NCI-H146 (cell line): Measurements from ENCODE around the gene RBKS.
"Not testable (repeated sequence)": the region's sequence is repeated elsewhere in the genome, so short reads cannot be mapped to it uniquely, and the experiment has no call there.

ENCODE experiments used
- DNase-seq: peaks from one replicate; lab custom pipeline; 2025; lab: John Stamatoyannopoulos, UW

Gene RBKS

DNA sequence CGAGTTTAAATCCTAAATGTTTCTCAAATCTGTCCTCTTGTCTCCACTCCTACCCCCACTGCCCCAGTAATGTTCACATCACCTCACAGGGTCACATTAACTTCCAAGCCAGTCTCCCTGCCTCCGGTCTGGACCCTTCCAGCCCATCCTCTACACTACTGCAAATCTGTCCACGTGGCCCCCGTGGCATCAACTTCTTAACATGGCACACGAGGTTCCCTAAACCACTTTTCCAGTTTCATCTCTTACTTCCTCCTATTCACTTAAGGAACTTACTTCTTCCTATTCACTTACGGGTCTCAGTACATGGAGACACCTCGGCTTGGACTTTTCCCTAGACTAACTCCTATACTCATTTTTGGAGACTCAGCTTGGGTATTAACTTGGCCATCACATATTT lies 91.7 kb downstream of the RBKS start:
- no peak for DNase-seq

DNA sequence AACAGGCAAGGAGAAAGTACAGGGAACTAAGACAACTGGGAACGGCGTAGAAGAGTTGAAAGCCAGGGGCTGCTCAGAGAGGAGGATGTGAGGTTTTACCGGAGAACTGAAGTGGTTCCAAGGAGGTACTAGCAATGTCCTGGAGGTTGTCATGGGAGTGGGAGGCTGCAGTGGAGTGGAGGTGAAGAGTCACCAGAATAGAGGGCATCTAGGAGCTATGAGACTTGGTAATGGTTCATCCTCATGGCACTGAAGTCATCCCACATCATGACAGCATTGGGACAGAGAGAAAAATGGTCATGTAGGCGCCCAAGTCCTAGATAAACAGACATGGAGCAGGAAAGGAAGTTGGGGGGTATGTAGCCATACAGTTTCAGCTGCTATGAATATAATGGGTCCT lies 92.3 kb downstream of the RBKS start:
- no peak for DNase-seq

DNA sequence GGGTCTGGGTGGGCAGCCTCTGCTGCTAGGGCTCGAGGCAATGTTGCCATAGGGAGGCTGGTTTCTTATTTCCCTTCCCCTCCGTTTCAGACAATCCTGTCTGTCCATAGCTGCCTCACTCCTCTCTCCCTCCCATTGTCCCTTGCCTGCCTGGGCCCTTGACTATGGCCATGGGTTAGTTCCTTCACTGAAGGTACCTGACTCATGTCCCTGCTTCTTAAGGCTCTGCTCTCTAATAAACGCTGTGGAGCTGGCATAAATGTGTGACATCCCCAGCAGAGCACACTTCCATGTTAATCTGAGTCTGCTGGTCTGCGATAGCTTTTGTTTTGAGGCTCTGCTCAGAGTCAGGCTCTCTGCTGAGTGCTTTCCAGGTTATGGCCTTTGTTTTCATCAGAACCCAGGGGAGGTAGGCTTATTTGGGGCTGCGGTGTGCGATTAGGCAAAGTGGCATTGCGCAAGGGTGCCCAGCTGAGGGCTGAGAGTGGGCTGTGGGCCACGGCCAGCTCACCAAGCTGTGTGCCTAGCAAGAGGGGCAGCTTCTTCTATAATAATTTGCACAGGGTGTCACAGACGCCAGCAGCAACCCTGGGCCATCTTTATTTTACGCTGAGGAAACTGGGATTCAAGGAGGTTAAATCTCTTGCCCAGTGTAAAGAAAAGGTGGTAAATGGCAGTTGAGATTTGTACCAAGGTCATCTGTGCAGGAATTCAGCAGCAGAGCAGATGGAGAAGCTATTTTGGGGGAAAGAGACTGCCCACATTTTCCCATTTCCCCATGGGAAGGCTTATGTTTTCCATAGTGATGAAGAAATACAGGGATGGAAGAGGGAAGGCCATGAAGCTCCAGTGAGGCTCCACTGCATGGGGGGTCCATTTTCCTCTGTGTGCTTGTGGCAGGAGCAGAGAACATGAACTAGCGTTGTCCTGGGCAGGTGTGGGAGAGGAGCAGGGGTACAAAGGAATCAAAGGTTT lies 93.1 kb downstream of the RBKS start:
- no peak for DNase-seq

DNA sequence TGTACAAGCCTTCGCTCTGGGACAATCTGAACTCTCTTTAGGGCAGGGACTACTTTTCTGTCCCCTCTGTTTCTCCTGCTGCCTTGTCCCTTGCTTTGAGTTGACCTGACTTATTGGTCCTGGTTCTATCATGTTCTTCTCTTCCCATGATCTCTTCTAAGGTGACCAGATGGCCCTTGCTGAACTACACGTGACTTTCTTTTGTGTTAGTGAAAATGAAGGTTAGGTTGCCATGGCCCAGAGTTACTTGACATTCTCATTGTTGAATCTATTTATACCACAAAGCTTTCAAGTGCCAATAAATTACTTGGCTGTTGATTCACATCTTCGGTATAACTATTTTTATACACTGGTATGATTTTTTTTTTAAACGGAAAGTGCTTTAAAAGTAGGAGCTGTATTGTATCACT lies 94.3 kb downstream of the RBKS start:
- DNase-seq = no peak

DNA sequence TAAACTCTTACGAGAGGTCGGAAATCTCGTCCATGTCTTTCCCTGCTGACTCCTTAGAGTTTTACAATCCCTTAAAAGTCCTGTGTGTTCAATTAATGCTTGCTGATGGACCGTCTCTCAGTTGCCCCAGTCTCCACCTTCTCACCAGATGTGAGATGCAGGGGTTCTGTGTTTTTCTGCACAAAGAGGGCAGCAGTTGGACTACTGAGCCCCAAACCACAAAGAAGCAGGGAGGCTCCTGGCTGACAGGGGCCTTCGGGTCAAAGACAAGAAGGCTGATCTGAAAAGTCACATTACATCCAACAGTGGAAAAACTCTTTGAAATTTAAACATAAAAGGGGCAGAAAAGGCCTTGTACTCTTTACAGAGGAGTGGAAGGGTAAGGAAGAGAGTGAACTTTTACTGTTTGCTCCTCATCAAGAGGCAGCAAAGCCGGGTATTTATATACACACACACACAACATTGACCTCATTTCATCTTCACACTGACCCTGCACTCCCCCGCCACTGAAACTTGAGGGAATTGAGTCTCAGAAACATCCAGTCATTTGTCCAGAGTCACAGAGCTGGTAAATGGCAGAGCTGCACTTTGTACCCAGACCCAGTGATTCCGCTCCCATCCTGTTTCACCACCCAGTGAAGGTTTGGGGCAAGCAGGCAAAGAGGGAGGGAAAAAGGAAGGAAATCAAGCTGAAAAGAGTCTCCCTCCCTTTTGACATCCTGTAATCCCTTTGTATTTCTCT lies 94.9 kb downstream of the RBKS start:
- no peak for DNase-seq

DNA sequence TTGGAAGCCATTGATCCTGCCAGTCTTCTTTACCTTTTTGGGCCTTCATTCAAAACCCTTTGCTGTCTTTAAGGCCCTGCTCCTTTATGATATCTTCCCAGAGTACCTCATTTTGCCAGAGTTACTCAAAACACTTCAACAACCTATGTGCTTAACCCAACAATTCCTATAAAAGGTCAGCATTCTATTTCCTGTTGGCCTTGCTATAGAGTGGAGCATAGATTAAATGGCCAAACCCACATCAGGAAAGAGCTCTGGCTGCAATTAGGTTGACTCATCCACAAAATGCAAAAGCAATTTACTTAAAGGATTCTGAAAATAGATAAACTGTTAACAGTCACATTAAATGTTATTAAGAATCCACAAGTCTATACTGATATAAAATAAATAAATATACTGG lies 97.4 kb downstream of the RBKS start:
- no peak for DNase-seq

DNA sequence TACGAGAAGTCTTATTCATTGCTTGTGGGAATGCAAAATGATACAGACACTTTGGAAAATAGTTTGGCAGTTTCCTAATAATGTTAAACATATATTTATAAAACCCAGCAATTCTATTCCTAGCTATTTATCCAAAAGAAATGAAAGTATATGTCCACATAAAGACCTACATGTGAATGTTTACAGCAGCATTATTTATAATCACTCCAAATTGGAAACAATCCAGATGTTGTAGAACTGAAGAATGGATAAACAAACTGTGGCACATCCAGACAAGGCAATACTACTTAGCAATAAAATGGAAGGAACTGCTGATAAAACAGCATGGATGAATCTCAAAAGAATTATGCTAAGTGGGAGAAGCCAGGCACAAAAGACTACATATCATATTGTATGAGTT lies 99.4 kb downstream of the RBKS start:
- no peak for DNase-seq

DNA sequence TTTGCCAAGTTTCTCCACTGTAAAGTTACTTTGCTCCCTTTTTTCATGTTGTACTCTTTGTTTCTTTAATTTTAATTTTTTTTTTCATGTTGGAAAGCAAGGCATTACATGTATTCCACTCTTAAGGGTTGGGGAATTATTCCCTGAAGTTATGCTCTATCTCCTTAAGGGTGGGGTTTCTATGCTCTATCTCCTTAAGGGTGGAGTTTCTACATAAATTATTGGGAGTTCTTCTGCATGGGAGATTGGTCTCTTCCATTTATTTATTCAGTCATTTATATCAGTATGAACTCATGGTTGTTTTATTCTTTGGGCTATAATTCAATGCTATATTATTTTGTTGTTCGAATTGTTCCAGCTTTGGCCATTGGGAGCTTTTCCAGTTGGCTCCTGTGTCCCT lies 107.5 kb downstream of the RBKS start:
- no peak for DNase-seq

DNA sequence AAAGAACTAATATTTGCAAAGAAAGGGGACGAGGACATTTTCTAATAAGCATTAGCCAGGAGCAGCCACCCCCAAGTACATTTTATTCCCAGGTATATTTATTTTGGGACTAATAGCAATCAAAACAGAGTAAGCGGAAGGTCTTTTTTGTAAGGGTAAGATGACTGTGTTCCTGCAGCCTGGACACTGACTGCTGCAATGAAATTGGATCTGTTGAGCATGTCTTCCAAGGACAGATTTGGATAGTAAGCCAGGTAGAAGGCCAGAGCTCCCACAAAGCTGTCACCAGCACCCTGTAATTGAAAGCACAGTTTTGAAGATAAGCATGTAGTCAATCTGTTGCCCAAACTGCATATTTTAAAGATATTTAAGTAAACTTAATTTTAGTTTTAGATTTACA lies 108.7 kb downstream of the RBKS start:
- DNase-seq = no peak

DNA sequence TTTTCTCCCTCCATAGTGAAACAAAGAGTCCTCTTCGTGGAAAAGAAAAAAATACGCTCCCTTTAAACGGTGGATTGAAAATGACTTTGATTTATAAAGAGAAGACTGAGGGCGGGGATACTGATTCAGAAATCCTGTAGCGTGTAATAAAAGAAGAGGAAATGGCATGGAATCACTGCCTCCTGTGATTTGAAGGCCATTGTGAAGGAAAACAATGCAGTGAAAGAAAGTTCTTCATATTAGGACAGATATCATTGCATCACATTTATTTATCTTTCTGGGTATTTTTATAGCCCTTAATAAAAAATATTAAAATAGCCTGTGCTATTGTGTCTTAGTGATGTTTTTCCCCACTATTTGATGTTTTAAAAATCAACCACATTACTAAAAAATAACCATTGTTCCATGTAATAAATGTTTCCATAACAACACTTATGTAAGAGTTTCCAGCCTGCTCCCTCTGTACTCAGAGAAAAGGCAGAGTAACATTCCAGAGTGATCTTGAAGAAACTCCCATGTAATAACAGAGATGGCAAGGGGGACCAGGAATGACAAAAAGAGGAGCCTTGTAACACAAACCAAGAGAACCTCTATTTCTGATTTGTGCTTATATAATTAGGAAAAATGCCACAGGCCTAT lies 110.7 kb downstream of the RBKS start:
- no peak for DNase-seq

DNA sequence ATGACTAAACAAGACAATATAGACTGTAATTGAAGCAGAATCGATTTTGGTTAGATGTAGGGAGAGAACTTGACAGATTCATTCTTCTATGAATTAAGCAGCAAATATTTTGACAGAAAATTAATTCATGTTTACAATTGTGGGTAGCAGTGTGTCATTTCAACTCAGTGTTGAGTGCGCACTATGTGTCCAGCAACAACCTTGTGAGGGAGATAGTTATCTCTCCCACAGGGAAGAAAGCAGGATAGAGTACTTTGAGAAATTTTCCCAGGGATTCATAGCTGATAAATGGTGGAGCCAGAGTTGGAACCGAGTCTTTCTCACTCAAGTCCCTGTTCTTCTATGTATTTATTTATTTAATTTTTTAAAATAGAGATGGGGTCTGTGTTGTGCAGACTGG lies 113.5 kb downstream of the RBKS start:
- DNase-seq = no peak

DNA sequence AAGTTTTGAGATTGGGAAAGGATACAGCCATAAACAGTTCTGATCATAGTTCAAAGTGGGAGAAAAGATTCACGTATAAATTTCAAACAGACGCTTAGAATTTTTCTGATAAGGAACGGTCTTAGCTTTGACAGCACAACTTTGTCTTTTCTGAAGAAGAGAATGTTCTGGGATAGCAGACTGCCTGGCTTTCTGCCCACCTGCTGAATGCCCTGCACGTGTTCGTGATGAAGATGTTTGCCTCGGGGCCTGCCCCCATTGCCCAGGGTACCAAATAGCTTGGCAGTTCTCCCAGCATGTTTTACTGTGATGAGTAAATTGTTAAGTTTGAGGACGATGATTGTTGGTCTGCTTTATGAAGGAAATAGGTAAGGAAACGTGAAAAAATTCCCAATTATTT lies 114.1 kb downstream of the RBKS start:
- DNase-seq = no peak

DNA sequence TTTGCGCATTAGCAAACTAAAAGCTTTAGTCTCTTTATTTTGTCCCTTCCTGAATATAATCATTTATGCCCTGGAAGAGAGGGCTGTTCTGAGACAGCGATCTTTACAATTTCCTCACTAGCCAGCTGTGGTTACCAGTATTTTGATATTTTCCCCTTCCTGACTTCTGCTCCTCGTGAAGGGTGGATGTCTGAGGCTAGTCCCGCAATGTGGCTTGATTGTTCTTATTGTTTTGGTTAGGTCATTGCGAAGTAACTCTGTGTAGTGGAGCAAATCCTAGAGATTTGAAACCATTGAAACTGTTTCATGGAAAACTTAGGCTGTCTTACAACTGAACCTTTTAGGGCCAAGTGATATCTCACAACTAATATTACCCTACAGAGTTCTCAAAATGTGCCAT lies 116.2 kb downstream of the RBKS start:
- no peak for DNase-seq

DNA sequence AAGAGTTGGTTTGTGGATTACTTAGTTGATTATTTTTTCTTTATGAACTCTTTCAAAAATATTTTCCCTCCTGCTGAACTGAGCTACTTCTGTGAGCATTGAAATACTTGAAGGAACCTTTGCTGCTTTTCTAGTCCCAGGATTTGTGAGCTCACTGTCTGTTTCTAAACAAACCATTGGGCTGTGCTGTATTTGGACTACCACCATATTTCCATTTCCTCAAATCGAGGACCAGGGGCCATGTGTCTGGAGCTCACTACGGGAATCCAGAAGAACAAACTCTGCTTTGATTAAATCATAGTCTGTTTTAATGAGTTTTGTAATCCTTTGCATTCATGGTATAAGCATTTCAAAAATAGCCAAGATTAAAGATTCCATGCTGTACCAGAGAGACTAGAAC lies 117.4 kb downstream of the RBKS start:
- no peak for DNase-seq

DNA sequence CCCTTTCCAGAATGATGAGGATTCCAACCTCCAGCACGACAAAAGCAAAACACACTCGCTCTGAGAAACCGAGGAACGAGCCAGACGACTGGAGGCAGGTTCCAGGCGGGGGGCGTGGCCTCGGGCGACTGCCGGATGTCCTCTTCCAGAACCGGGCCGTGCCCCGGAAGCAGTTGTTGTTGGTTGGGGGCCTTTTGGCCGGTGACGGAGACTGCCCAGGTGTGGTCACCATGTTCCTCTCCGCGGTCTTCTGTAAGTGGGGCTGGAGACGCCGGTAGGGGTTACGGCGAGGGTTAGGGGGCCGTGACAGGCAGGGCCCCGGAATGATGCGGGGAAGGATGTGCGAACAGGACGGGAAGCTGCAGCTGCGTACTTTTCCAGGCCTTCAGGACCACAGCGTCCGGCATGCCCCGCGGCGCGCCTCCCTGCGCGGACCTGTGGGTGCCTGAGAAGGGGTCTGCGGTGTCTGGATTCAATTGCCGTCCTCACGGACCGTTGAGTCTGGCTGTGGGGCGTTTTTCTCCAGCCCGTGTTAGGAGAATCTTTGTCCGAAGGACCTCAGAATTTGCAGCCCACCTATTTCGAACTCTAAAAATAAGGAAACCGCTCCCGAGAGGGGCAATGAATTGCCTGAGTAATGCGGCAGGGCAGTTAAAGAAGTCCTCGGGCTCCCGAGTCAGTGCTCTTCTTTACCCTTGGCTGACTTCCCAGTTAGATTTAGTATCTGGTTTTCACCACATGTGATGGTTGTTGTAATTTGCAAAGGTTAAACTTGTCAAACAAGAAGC lies 118.4 kb downstream of the RBKS start, which contains the start of gene MRPL33:
TSS of gene MRPL33 (plus strand) at position 172 of the 788 bp plus-strand sequence. CDS start at position 231, 59 bp downstream.
- DNase-seq = peak; percentile 95

DNA sequence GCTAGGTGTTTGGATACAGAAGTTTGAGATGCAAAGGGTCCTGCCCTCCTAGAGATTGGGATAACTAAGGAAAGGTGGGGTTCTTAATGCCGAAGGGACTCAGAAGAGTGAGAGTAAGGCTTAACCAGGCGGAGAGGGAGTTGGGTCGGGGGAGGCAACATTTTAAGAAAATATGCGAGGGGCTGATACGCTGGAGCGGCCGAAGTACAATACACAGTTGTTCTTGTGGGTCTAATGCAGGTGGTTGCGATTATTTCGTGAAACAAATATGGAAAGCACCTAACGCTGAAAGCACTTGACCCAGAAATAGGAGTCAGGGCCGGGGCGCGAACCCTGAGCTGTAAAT lies 119.0 kb downstream of the RBKS start:
- DNase-seq = no peak

DNA sequence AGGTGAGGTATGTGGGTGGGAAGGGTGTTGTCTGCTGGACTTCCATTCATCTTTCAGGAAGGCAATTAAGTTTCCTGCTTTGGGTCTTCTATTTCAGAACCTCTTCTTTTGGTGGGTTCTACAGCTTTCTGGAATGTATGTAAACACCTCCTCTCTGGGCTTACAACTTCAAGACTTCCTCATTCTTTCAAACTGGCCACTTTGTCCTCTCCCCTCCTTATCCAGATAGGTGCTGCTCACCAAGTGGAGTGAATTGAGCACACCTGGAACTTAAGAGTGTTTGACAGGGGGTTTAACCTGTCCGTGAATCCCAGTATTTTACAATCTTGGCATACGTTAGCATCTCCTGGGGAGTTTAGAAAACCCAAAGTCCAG lies 123.9 kb downstream of the RBKS start:
- no peak for DNase-seq

DNA sequence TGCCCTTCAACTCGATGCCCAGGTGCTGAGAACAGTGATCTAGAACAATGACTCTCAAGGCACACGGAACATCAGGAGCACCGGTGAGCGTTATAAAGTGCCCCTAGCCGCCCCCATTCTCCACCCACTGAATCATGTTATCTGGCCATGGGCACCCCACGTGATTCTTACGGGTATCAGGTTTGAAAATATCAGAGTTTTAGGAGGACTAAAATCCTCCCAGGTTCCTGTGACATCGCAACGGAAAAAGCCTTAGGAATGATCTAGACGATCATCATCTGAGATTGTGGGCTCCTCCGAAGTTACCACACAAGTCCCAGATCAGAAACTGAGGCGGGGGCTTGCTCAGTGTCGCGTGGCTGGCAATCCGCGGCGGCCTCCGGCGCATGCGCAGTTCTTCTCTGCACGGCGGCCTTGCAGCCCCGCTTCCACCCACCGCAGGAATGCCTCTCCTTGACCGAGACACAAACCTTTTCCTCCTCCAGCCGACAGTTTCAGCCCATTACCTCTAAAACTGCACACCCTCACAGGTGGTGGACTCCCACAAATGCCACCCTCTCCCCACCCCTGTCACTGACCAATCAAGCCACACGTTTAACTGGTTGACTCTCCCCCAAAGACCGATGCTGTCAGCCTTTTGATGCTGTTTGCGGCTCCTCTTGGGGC lies 124.4 kb downstream of the RBKS start:
- DNase-seq = no peak

DNA sequence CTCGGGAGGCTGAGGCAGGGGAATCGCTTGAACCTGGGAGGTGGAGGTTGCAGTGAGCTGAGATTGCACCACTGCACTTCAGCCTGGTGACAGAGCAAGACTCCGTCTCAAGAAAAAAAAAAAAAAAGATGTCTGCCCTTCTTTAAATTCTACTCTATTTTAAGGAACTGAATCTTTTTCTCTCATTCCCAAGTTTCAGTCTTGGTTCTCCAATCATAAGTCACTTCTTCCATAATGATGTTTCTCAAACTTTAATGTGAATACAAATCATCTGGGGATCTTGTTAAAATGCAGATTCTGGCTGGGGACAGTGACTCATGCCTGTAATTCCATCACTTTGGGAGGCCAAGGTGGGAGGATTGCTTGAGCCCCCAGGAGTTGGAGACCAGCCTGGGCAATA lies 125.7 kb downstream of the RBKS start:
- not testable (repeated sequence) for DNase-seq

DNA sequence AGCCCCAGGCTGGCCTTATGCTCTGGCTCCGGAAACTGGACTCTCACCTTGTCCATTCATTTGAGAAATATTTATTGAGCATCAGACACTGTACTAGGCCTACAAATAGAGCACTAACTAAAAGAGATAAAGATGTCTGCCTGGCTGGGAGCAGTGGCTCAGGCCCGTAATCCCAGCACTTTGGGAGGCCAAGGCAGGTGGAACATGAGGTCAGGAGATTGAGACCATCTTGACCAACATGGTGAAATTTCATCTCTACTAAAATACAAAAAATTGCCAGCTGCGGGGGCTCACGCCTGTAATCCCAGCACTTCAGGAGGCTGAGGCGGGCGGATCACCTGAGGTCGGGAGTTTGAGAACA lies 126.3 kb downstream of the RBKS start:
- no peak for DNase-seq
